CD14-positive monocyte (primary cell): Measurements from ENCODE around the gene HECTD4. TPM values are rescaled to one million over a fixed set of nuclear protein-coding genes. Genes with fewer than 3 reads are reported as not detected.

Source experiments
- DNase-seq, 3 donors: peaks; one replicate each; pipeline ENCODE4 v3.0.0-alpha.2; 2011 to 2022
- H2AFZ ChIP-seq: 2 replicates; pipeline ENCODE4 v1.6.0; 2012; ENCODE audit warnings: mild to moderate bottlenecking, low read depth, low read length, inconsistent platforms; ENCODE audit not compliant: insufficient read depth, poor library complexity, severe bottlenecking
- H3K27ac ChIP-seq, 2 donors: 1 replicate in 1 of 2; 2 replicates in 1 of 2; pipeline ENCODE4 v1.5.1; 2012 to 2013; ENCODE audit warnings: low read length in 2 of 2, control low read depth in 1 of 2, inconsistent platforms in 1 of 2, low read depth in 1 of 2, mild to moderate bottlenecking in 1 of 2
- H3K27me3 ChIP-seq, 2 donors: one replicate each; pipeline versions ENCODE4 v1.6.0 to v1.6.1; 2011 to 2013; ENCODE audit warnings: low read length in 2 of 2; ENCODE audit not compliant: control insufficient read depth in 2 of 2, insufficient read depth in 2 of 2
- H3K36me3 ChIP-seq, 2 donors: replicated peaks in 1 of 2; 1 replicate in 1 of 2; 2 replicates in 1 of 2; pipeline versions ENCODE4 v1.5.1 to v1.6.1; 2012 to 2013; ENCODE audit warnings: low read length in 2 of 2, control low read depth in 1 of 2, inconsistent platforms in 1 of 2, mild to moderate bottlenecking in 1 of 2; ENCODE audit not compliant: insufficient read depth in 2 of 2, control insufficient read depth in 1 of 2
- H3K4me1 ChIP-seq, 2 donors: 1 replicate in 1 of 2; 2 replicates in 1 of 2; pipeline versions ENCODE4 v1.5.1 to v1.6.1; 2012 to 2013; ENCODE audit warnings: low read length in 2 of 2, control low read depth in 1 of 2, inconsistent platforms in 1 of 2, mild to moderate bottlenecking in 1 of 2, moderate library complexity in 1 of 2; ENCODE audit not compliant: insufficient read depth in 2 of 2, control insufficient read depth in 1 of 2
- H3K4me2 ChIP-seq: replicated peaks from 2 replicates; pipeline ENCODE3; 2012; ENCODE audit warnings: low read length, moderate library complexity, mild to moderate bottlenecking; ENCODE audit not compliant: poor library complexity, severe bottlenecking; ENCODE audit errors: extremely low read depth
- H3K4me3 ChIP-seq, 3 experiments: fragments of 200-600 bp in 1 of 3; sonication (generic) in 1 of 3; replicated peaks in 1 of 3; 1 replicate in 2 of 3; 2 replicates in 1 of 3; pipeline ENCODE4 v1.5.1; 2011 to 2013; ENCODE audit warnings: low read length in 3 of 3, mild to moderate bottlenecking in 3 of 3, control low read depth in 2 of 3, low read depth in 2 of 3, inconsistent platforms in 1 of 3, moderate library complexity in 1 of 3
- H3K79me2 ChIP-seq: 2 replicates; pipeline ENCODE4 v1.6.0; 2012; ENCODE audit warnings: mild to moderate bottlenecking, control low read depth, inconsistent platforms, low read length, moderate library complexity; ENCODE audit not compliant: insufficient read depth
- H3K9ac ChIP-seq: 2 replicates; pipeline ENCODE4 v1.6.0; 2017; ENCODE audit warnings: low read length, mild to moderate bottlenecking; ENCODE audit not compliant: insufficient read depth, poor library complexity, severe bottlenecking
- H3K9me3 ChIP-seq, 2 donors: replicated peaks in 1 of 2; 1 replicate in 1 of 2; 2 replicates in 1 of 2; pipeline versions ENCODE4 v1.5.1 to v1.6.1; 2012 to 2013; ENCODE audit warnings: low read length in 2 of 2, control low read depth in 1 of 2; ENCODE audit not compliant: control insufficient read depth in 1 of 2, insufficient read depth in 1 of 2
- H4K20me1 ChIP-seq: 2 replicates; pipeline ENCODE4 v1.6.0; 2012; ENCODE audit warnings: mild to moderate bottlenecking, low read length, control low read depth, moderate library complexity; ENCODE audit not compliant: insufficient read depth
- H3K27ac Mint-ChIP-seq, 7 donors: one replicate each; pipeline ENCODE4 v1.8.0; 2020; ENCODE audit warnings: mild to moderate bottlenecking in 7 of 7, mixed read lengths in 7 of 7, moderate library complexity in 6 of 7, inconsistent platforms in 2 of 7
- H3K27me3 Mint-ChIP-seq, 3 donors: one replicate each; pipeline ENCODE4 v1.8.0; 2021 to 2022; ENCODE audit warnings: low read depth in 3 of 3, mild to moderate bottlenecking in 3 of 3, mixed read lengths in 3 of 3, moderate library complexity in 3 of 3, inconsistent platforms in 1 of 3
- H3K36me3 Mint-ChIP-seq, 2 donors: one replicate each; pipeline ENCODE4 v1.8.0; 2020; ENCODE audit warnings: mixed read lengths in 2 of 2, inconsistent platforms in 1 of 2, mild to moderate bottlenecking in 1 of 2
- H3K4me1 Mint-ChIP-seq: one replicate; pipeline ENCODE4 v1.8.0; 2020; ENCODE audit warnings: mild to moderate bottlenecking, mixed read lengths
- H3K4me3 Mint-ChIP-seq, 2 donors: one replicate each; pipeline ENCODE4 v1.8.0; 2020; ENCODE audit warnings: mild to moderate bottlenecking in 2 of 2, mixed read lengths in 2 of 2, moderate library complexity in 1 of 2
- H3K9me3 Mint-ChIP-seq, 7 donors: one replicate each; pipeline ENCODE4 v1.8.0; 2020 to 2022; ENCODE audit warnings: mixed read lengths in 7 of 7, mild to moderate bottlenecking in 6 of 7, moderate library complexity in 6 of 7, inconsistent platforms in 2 of 7
- CTCF ChIP-seq: fragments of 200-600 bp; IDR thresholded peaks from one replicate; pipeline ENCODE4 v1.8.0; 2022; ENCODE audit warnings: antibody characterized with exemption, mild to moderate bottlenecking
- WGBS: methylation state at CpG from one replicate; pipeline ENCODE4 v1.1.5; 2013; ENCODE audit warnings: missing lambda C conversion rate; ENCODE audit not compliant: insufficient coverage; 5-methylcytosine and 5-hydroxymethylcytosine counted together
- intact Hi-C, 2 donors: fragments of 100-400 bp; cut with micrococcal nuclease; formaldehyde crosslinking; loops; one replicate each; pipeline versions ENCODE4 v1.15.0 to v1.15.1; 2023
- polyA plus RNA-seq, 3 donors: library from polyadenylated mRNA; depleted of rRNA in 1 of 3; unstranded in 2 of 3; stranded (reverse) in 1 of 3; fragments of 300-500 nt in 2 of 3; fragments of >200 nt in 1 of 3; fragmentation: Illumina TruSeq in 2 of 3; gene quantifications; 1 replicate in 2 of 3; 2 replicates in 1 of 3; pipeline ENCODE4 v1.2.3, GENCODE V29; 2012 to 2021

The HECTD4 gene
- polyA plus RNA-seq, 3 donors: 0.73 to 18.3 (median 2.4) TPM

DNA sequence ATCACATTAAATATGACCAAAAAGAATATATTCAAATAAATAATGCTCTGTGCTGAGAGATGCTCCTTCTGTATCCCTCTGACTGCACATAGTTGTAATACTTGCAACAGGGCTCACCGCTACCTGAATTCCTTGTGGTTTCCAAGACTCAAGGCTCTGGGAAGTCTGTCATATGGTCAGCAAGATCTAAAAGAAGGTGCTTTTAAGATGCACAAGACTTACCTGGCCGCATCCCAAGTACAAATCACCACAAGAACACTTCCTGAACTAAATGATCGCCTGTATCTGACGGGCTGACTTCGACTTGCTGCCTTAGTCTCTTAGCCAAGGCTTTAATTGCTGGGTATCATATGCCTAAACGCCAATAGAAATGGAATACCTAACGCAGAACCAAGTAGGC is 67.2 kb downstream of the HECTD4 start:
- H3K9me3 Mint-ChIP-seq: no peaks in the 10 kb centered on the region
- no peak overlapping the region for H3K9ac ChIP-seq
- peaks cover 44 to 80% of the 10 kb centered on the region in 2 donors for H3K36me3 ChIP-seq
- H2AFZ ChIP-seq: no peak overlapping the region
- TF ChIP-seq CTCF: no peak
- no peak overlapping the region for H3K27ac Mint-ChIP-seq
- no peaks in the 10 kb centered on the region for H3K9me3 ChIP-seq
- no peaks in the 10 kb centered on the region for H3K4me1 Mint-ChIP-seq
- no peaks in the 10 kb centered on the region for H3K4me1 ChIP-seq
- H3K4me2 ChIP-seq: no peak overlapping the region
- no peak for DNase-seq
- intact Hi-C loops: no loop called here
- H3K27me3 Mint-ChIP-seq: peaks cover 0 to 1% (median 0%) of the 10 kb centered on the region in 3 donors
- no peak overlapping the region for H3K27ac ChIP-seq
- peaks cover 53 to 66% of the 10 kb centered on the region in 2 donors for H3K36me3 Mint-ChIP-seq
- WGBS: 100% methylated on average over 5 of the region's 7 CpGs
- no peaks in the 10 kb centered on the region for H3K79me2 ChIP-seq
- no peaks in the 10 kb centered on the region for H3K27me3 ChIP-seq
- no peak overlapping the region for H3K4me3 Mint-ChIP-seq
- H4K20me1 ChIP-seq: peaks cover 9% of the 10 kb centered on the region
- no peak overlapping the region for H3K4me3 ChIP-seq

DNA sequence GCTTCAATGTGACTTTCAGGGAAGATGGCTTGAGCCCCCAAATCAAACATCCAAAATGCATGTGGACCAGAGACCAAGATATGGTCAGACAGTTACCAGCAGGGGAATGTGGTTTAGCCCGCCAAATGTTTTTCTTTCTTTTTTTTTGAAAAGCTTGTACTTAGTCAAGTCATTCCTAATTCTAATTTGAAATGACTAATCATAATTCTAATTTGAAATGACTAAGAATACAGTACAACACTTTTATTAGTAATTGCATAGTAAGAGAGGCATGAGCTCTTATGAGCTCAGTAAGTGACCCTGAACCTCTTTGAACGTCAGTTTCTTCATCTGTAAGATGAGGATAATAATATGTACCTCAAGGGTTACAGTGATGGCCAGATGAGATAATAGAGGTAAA is 72.4 kb downstream of the HECTD4 start:
- Histone ChIP-seq H4K20me1 (no peaks in the 10 kb centered on the region), H3K79me2 (no peaks in the 10 kb centered on the region), H3K9ac (no peak overlapping the region), H3K4me1 (no peaks in the 10 kb centered on the region), H3K36me3 (peaks cover 54 to 84% of the 10 kb centered on the region in 2 donors), H2AFZ (no peak overlapping the region), H3K4me3 (no peak overlapping the region), H3K4me2 (no peak overlapping the region), H3K27ac (no peak overlapping the region), H3K9me3 (no peaks in the 10 kb centered on the region), H3K27me3 (no peaks in the 10 kb centered on the region)
- H3K27me3 Mint-ChIP-seq: peaks cover 0 to 1% (median 0%) of the 10 kb centered on the region in 3 donors
- no peak for DNase-seq
- no peak overlapping the region for H3K4me3 Mint-ChIP-seq
- no peak for TF ChIP-seq CTCF
- no peaks in the 10 kb centered on the region for H3K9me3 Mint-ChIP-seq
- intact Hi-C loops: no loop called here
- no peak overlapping the region for H3K27ac Mint-ChIP-seq
- no CpG with 5 or more reads among the region's 2 CpGs for WGBS
- H3K4me1 Mint-ChIP-seq: no peaks in the 10 kb centered on the region
- peaks cover 54 to 79% of the 10 kb centered on the region in 2 donors for H3K36me3 Mint-ChIP-seq
